Osteoblast (primary cell): ENCODE measurements around the gene EMD. TPM values are rescaled to one million over a fixed set of nuclear protein-coding genes. Genes with fewer than 3 reads are reported as not detected.

Experiments
- DNase-seq: peaks from one replicate; pipeline ENCODE4 v3.0.0; 2011; ENCODE audit warnings: low spot score, mixed read lengths; ENCODE audit not compliant: insufficient read length; ENCODE audit errors: missing footprints
- H2AFZ ChIP-seq: 2 replicates; pipeline ENCODE4 v1.6.0; 2011; ENCODE audit warnings: mild to moderate bottlenecking, low read length
- H3K27ac ChIP-seq: 2 replicates; pipeline ENCODE4 v1.5.1; 2011; ENCODE audit warnings: mild to moderate bottlenecking, low read depth, low read length, moderate library complexity
- H3K27me3 ChIP-seq: 2 replicates; pipeline ENCODE4 v1.6.0; 2012; ENCODE audit warnings: mild to moderate bottlenecking, control low read depth, inconsistent platforms, low read length, moderate library complexity; ENCODE audit not compliant: insufficient read depth
- H3K36me3 ChIP-seq: 2 replicates; pipeline ENCODE4 v1.5.1; 2011; ENCODE audit warnings: mild to moderate bottlenecking, low read length, control low read depth, moderate library complexity; ENCODE audit not compliant: insufficient read depth
- H3K4me1 ChIP-seq: 2 replicates; pipeline ENCODE4 v1.5.1; 2011; ENCODE audit warnings: mild to moderate bottlenecking, low read length, control low read depth, moderate library complexity; ENCODE audit not compliant: insufficient read depth
- H3K4me2 ChIP-seq: 2 replicates; pipeline ENCODE4 v1.6.0; 2011; ENCODE audit warnings: mild to moderate bottlenecking, low read length; ENCODE audit not compliant: insufficient read depth
- H3K4me3 ChIP-seq: fragments of 200-600 bp; sonication (generic); 3 replicates; pipeline ENCODE4 v1.5.1; 2012; ENCODE audit warnings: mild to moderate bottlenecking, low read length, inconsistent platforms; ENCODE audit not compliant: insufficient read depth
- H3K79me2 ChIP-seq: 2 replicates; pipeline ENCODE4 v1.6.0; 2012; ENCODE audit warnings: mild to moderate bottlenecking, low read length, control low read depth, inconsistent platforms; ENCODE audit not compliant: insufficient read depth
- H3K9me3 ChIP-seq: 2 replicates; pipeline ENCODE4 v1.5.1; 2011; ENCODE audit warnings: low read depth, low read length, control low read depth
- H4K20me1 ChIP-seq: 2 replicates; pipeline ENCODE4 v1.6.0; 2012; ENCODE audit warnings: mild to moderate bottlenecking, low read length, control low read depth; ENCODE audit not compliant: insufficient read depth
- total RNA-seq: library from RNA; depleted of rRNA; stranded (reverse); fragments of >200 nt; gene quantifications from 2 replicates; pipeline ENCODE4 v1.2.3, GENCODE V29; 2012
- TF ChIP-seq, protein P1 (sequence below): IDR thresholded peaks from 2 replicates; pipeline ENCODE4 v1.5.1; 2011; ENCODE audit warnings: mild to moderate bottlenecking, low read depth, low read length, moderate library complexity; ENCODE audit errors: extremely low read depth

Gene EMD
- total RNA-seq, 1 donor: 29.7 TPM

DNA sequence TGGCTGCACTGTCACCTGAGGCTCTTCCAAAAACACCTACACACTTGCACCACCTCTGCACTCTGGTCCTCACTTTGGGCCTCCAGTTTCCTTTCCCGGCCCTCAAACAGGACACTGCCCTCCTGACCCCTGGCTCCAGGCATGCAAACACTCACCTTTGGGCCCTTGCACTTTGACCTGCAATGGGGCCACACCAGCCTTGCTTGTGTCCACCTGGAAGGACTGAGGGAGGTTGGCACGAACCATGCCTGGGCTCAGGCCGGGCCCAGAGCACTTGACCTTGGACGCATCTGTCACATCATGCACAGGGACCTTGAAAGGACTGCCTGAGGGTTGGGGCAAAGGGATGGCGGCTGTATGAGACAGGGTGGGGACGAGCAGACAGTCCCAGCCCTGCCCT, 20.3 kb upstream of the EMD start:
- TF ChIP-seq, protein P1, sequence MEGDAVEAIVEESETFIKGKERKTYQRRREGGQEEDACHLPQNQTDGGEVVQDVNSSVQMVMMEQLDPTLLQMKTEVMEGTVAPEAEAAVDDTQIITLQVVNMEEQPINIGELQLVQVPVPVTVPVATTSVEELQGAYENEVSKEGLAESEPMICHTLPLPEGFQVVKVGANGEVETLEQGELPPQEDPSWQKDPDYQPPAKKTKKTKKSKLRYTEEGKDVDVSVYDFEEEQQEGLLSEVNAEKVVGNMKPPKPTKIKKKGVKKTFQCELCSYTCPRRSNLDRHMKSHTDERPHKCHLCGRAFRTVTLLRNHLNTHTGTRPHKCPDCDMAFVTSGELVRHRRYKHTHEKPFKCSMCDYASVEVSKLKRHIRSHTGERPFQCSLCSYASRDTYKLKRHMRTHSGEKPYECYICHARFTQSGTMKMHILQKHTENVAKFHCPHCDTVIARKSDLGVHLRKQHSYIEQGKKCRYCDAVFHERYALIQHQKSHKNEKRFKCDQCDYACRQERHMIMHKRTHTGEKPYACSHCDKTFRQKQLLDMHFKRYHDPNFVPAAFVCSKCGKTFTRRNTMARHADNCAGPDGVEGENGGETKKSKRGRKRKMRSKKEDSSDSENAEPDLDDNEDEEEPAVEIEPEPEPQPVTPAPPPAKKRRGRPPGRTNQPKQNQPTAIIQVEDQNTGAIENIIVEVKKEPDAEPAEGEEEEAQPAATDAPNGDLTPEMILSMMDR: no peak
- Histone ChIP-seq H3K79me2 (peaks cover 63% of the 10 kb centered on the region), H3K36me3 (peaks cover 92% of the 10 kb centered on the region), H3K4me3 (no peak overlapping the region), H2AFZ (no peak overlapping the region), H3K27ac (no peak overlapping the region), H3K27me3 (no peaks in the 10 kb centered on the region), H3K4me1 (no peaks in the 10 kb centered on the region), H3K4me2 (no peak overlapping the region), H4K20me1 (peaks cover 69% of the 10 kb centered on the region), H3K9me3 (no peaks in the 10 kb centered on the region)
- no peak for DNase-seq

DNA sequence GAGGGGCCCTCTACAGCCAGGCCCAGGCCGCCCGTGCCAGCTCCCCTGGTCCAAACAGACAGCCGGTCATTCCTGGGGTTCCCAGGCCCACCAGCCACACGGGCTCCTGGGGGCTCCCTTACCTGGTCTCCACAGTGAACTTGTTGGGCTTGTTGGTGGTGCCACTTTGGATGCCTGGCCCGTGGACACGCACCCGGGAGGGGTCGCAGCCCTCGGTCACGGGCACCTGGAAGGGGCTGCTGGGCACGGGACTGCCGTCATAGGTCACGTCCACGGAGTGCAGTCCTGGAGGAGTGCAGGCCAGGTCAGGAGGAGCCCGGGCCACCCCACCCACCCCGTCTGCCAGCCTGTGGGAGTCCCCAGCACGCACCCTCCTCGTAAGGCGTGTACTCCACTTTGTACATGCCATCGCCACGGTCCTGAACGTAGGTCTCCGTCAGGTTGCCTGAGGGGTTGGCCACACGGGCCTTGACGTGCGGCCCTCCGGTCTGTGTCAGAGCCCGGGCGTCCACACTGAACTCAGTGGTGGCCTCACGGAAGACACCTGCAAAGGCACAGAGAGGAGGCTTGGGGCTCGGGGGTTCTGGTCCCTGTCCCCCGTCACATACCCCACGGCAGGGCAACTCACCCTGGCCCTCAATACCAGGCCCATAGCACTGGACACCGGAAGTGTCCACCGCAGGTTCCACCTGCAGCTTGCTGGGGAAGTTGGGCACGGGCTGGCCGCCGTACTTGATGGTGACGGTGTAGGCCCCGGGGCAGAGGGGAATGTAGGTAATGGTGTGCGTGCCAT, 19.5 kb upstream of the EMD start:
- Histone ChIP-seq H2AFZ (no peak overlapping the region), H3K4me3 (no peak overlapping the region), H3K4me1 (no peaks in the 10 kb centered on the region), H3K36me3 (peaks cover 91% of the 10 kb centered on the region), H3K9me3 (no peaks in the 10 kb centered on the region), H3K27ac (no peak overlapping the region), H3K27me3 (no peaks in the 10 kb centered on the region), H3K4me2 (no peak overlapping the region), H4K20me1 (peaks cover 74% of the 10 kb centered on the region), H3K79me2 (peaks cover 70% of the 10 kb centered on the region)
- TF ChIP-seq, protein P1: no peak
- DNase-seq: no peak

DNA sequence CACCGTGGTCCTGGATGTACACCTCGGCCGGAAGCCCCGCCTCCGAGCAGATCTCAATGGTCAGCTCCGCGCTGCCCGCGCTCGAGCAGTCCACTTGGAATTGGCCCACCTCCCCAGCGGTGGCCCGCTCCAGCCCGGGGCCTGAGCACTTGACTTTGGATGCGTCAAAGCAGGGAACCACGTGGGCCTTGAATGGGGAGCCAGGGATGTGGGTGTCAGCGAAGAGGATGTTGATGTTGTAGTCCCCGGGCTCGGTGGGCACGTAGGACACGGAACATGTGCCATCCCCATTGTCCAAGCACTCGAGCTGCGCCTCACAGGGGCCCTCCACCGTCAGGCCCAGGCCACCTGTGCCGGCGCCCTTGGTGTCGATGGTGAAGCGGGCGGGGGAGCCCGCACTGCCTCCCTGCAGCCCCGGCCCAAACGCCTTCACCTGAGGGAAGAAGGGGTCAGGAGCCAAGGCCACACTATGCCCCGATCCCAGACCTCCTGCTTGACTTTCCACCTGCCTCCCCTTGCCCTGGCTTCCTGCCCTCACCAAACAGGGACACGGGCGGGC, 18.9 kb upstream of the EMD start:
- Histone ChIP-seq H3K4me2 (no peak overlapping the region), H3K27me3 (no peaks in the 10 kb centered on the region), H3K79me2 (peaks cover 77% of the 10 kb centered on the region), H3K27ac (no peak overlapping the region), H3K4me1 (no peaks in the 10 kb centered on the region), H3K36me3 (peaks cover 92% of the 10 kb centered on the region), H3K4me3 (no peak overlapping the region), H2AFZ (no peak overlapping the region), H4K20me1 (peaks cover 72% of the 10 kb centered on the region), H3K9me3 (no peaks in the 10 kb centered on the region)
- TF ChIP-seq, protein P1: no peak
- DNase-seq: no peak

DNA sequence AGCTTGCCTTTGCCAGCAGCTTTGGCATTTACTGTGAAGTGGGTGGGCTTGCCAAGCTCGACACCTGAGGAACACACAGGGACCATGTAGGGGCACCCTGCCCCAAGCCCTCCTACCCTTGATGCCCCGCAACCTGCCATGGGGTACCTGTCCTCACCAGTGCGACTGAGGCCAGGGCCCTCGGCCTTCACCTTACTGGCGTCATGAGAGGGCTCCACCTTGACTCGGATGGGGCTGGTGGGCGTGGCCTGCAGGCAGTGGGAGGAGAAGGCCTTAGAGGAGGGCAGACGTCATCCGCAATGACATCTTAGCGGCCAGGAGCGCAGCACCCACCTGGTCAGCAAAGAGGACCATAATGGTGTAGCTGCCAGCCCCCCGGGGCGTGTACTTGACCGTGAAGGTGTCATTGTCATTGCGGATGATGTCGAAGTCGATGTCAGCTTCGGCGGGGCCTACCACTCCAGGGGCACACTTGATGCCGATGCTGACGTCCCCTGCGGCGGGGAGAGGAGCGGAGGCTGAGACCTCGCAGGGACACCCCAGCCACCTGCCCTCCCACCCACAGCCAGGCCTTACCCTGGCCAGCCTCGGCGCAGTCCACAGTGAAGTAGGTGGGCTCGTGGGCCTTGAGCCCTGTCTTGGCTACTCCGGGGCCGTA, 16.9 kb upstream of the EMD start:
- Histone ChIP-seq H3K27me3 (no peaks in the 10 kb centered on the region), H3K4me1 (no peaks in the 10 kb centered on the region), H3K4me2 (no peak overlapping the region), H3K27ac (no peak overlapping the region), H3K79me2 (peaks cover 91% of the 10 kb centered on the region), H3K36me3 (peaks cover 95% of the 10 kb centered on the region), H4K20me1 (peaks cover 67% of the 10 kb centered on the region), H2AFZ (no peak overlapping the region), H3K4me3 (no peak overlapping the region), H3K9me3 (no peaks in the 10 kb centered on the region)
- no peak for DNase-seq
- TF ChIP-seq, protein P1: no peak
